NB4 (cell line): Measurements from ENCODE around the gene PPP1CA.
A peak's percentile ranks its signal among the peaks of the same experiment; 100 is the strongest.

Experiments
- DNase-seq: peaks from one replicate; pipeline ENCODE4 v3.0.0; 2010; ENCODE audit warnings: low read depth
- H3K4me3 ChIP-seq: one replicate; pipeline ENCODE4 v1.5.1; 2011; ENCODE audit warnings: mild to moderate bottlenecking, low read depth, low read length, moderate library complexity
- CTCF ChIP-seq: IDR thresholded peaks from one replicate; pipeline ENCODE4 v1.5.1; 2012; ENCODE audit warnings: low read depth, low read length
- MAX ChIP-seq: IDR thresholded peaks from 2 replicates; pipeline ENCODE4 v1.6.1; 2011; ENCODE audit warnings: low read depth, low read length
- MYC ChIP-seq: IDR thresholded peaks from 2 replicates; pipeline ENCODE4 v1.6.1; 2011; ENCODE audit warnings: low read depth, low read length
- POLR2A ChIP-seq: IDR thresholded peaks from 2 replicates; pipeline ENCODE4 v1.6.1; 2011; ENCODE audit warnings: mild to moderate bottlenecking; ENCODE audit not compliant: insufficient read length; ENCODE audit errors: extremely low read depth

The PPP1CA gene

DNA sequence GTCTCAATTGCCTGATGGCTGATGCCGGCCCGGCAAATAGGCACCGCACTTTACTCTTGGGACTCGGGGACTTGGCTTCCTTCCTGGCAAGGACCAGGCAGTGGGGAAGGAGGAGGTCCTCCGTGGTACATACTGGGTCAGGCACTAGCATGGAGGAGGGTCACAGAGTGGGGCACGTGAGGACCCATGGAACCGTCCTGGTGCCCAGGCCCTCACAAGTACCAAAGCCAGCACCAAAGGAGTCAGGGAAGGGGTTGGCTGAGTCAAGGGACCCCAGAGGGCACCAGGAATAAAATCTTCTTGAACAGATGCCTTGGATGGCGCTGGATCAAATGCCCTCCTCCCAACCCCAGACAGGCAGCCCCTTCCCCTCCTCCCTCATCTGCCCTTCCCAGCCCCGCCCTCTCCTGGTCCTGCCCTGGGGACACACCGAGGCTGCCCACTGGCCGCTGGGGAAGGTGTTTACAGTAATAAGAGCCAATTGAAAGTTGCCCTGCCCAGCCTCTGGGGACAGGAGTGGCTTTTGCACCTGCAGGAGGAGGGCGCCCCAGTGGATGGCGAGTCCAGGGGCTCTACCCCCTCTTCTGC is 8.2 kb upstream of the PPP1CA start:
- peak; percentile 74 for DNase-seq
- no peak; the same call in 1 of the 2 replicates for TF ChIP-seq MAX
- peak; percentile 54 for TF ChIP-seq MYC
- peak overlapping the region; percentile 63 for H3K4me3 ChIP-seq

GRCh38 chr11:67409261-67409666 is 7.6 kb upstream of the PPP1CA start:
- DNase-seq: peak; percentile 92
- TF ChIP-seq MYC (peak; percentile 71), CTCF (no peak), MAX (peak; percentile 68), POLR2A (peak; percentile 69)
- peak overlapping the region; percentile 63 for H3K4me3 ChIP-seq

- TF ChIP-seq MYC: no peak
- no peak for TF ChIP-seq MAX
- no peak for TF ChIP-seq CTCF
- TF ChIP-seq POLR2A: no peak
- peak overlapping the region; percentile 63 for H3K4me3 ChIP-seq
- DNase-seq: peak; percentile 62
Measured at GRCh38 chr11:67408437-67409200, 7.0 kb upstream of the PPP1CA start.

DNA sequence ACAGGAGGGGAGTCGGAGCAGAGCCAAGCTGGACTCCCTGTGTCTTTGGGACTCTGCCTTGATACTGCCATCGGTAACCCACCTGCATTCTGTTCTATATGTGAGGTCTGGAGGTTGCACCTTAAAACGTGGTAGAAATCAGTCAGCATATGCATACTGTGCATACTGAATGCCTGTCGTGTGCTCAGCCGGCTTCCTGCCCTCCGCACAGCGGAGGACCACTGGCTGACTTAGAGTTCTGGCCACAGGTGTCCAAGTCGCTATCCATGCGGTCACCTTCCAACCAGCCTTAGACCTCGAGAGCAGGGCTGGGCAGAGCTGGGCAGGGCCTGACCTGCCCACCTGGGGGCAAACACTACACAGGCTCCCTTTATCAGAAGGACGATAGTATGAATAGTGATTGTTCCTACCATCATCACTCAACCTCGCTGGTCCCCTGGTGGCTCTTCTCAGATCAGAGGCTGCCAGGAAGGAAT is 6.1 kb upstream of the PPP1CA start:
- DNase-seq: no peak
- H3K4me3 ChIP-seq: no peak overlapping the region
- TF ChIP-seq MYC: no peak
- TF ChIP-seq POLR2A: no peak
- no peak for TF ChIP-seq MAX
- no peak for TF ChIP-seq CTCF

GRCh38 chr11:67406969-67407687 is 5.5 kb upstream of the PPP1CA start:
- TF ChIP-seq MAX (peak; percentile 10; the same call in 1 of the 2 replicates), POLR2A (no peak), MYC (peak; percentile 24; the same call in 1 of the 2 replicates), CTCF (no peak)
- H3K4me3 ChIP-seq: no peak overlapping the region
- no peak for DNase-seq

DNA sequence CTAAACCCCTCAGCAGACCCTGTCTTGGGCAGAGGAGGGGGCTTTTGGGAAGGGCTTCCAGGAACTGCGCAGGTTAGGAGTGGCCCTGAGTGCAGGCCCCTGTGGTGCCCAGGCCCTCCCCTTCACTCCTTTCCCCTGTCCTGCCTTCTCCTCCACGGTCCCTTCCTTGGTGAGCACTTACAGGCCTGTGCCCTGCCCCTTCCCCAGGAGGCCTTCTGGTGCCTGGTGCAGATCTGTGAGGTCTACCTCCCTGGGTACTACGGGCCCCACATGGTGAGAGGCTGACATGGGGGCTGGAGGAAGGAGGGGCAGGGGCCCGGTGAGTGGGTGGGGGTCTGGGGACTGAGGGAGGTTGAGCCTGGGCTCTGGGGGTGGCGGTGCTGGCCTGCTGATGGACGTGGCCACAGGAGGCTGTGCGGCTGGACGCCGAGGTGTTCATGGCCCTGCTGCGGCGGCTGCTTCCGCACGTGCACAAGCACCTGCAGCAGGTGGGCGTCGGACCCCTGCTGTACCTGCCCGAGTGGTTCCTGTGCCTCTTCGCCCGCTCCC is 4.8 kb upstream of the PPP1CA start:
- TF ChIP-seq POLR2A: no peak
- TF ChIP-seq MYC: no peak
- TF ChIP-seq CTCF: no peak
- no peak for DNase-seq
- H3K4me3 ChIP-seq: no peak overlapping the region
